Spleen (tissue), 7 donors: Measurements from ENCODE around the gene ZNF616.

Experiments used
- POLR2A ChIP-seq, 3 donors: fragments of 450-650 bp; IDR thresholded peaks; one replicate each; pipeline ENCODE4 v1.5.1; 2017; ENCODE audit warnings: antibody characterized with exemption in 3 of 3, mild to moderate bottlenecking in 1 of 3
- POLR2AphosphoS5 ChIP-seq, 3 donors: sonication (generic); formaldehyde crosslinking; IDR thresholded peaks; one replicate each; pipeline ENCODE4 v1.5.1; 2017; ENCODE audit warnings: antibody characterized with exemption in 3 of 3
- TF ChIP-seq, protein P1 (sequence below), 11 experiments: fragments of 200-600 bp in 7 of 11; fragments of 450-650 bp in 4 of 11; sonication (generic) in 4 of 11; IDR thresholded peaks in 8 of 11; conservative IDR thresholded peaks in 3 of 11; 1 replicate in 7 of 11; 2 replicates in 4 of 11; pipeline versions ENCODE4 v1.4.0 to v1.8.0; 2016 to 2021; ENCODE audit warnings: antibody characterized with exemption in 11 of 11, inconsistent platforms in 4 of 11, mild to moderate bottlenecking in 1 of 11
- donor health status: DM: no; HTN: no; CAD: no; lungs with moderate emphysema.
- donor health status: DM: no; HTN: no; CAD: no.
- donor health status: DM: no; HTN: no; CAD: no.

DNA sequence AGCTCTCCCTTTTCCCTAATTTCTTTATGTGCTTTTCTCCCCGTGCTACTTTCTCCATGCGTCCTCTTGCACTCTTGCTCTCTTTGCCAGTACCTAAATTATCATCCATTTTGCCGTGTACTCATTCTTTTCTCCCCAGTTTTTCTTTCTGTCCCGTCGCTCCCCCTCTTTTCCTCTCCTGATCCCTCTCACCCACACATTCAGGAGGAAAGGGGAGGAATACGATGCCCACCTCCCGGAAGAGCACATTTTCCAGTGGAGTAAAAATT lies 821 bp downstream of the ZNF616 start:
- TF ChIP-seq, protein P1, sequence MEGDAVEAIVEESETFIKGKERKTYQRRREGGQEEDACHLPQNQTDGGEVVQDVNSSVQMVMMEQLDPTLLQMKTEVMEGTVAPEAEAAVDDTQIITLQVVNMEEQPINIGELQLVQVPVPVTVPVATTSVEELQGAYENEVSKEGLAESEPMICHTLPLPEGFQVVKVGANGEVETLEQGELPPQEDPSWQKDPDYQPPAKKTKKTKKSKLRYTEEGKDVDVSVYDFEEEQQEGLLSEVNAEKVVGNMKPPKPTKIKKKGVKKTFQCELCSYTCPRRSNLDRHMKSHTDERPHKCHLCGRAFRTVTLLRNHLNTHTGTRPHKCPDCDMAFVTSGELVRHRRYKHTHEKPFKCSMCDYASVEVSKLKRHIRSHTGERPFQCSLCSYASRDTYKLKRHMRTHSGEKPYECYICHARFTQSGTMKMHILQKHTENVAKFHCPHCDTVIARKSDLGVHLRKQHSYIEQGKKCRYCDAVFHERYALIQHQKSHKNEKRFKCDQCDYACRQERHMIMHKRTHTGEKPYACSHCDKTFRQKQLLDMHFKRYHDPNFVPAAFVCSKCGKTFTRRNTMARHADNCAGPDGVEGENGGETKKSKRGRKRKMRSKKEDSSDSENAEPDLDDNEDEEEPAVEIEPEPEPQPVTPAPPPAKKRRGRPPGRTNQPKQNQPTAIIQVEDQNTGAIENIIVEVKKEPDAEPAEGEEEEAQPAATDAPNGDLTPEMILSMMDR (IDR thresholded peaks at IDR 0.05 in 8 of 11, conservative IDR thresholded peaks at IDR 0.05 in 3 of 11) = no peak
- TF ChIP-seq POLR2A (IDR thresholded peaks at IDR 0.05) (no peak), POLR2AphosphoS5 (IDR thresholded peaks at IDR 0.05) (no peak)
